BLaER1 treated with 17β-estradiol and CSF1 and Interleukin-3, amounts not matched to agents 10 nM and 100 nM (cell line): ENCODE measurements around the gene KCNK16.

Experiments used
- H3K27ac ChIP-seq, 11 experiments: shearing (Covaris generic); formaldehyde crosslinking; 2 replicates each; pipeline ENCODE4 v1.8.1; 2022
- H3K27me3 ChIP-seq, 11 experiments: shearing (Covaris generic); formaldehyde crosslinking; 2 replicates each; pipeline ENCODE4 v1.8.1; 2022
- H3K36me3 ChIP-seq, 11 experiments: shearing (Covaris generic); formaldehyde crosslinking; 2 replicates each; pipeline ENCODE4 v1.8.1; 2022
- H3K4me1 ChIP-seq, 10 experiments: shearing (Covaris generic); formaldehyde crosslinking; 2 replicates each; pipeline ENCODE4 v1.8.1; 2022
- H3K4me2 ChIP-seq, 11 experiments: shearing (Covaris generic); formaldehyde crosslinking; 2 replicates each; pipeline ENCODE4 v1.8.1; 2022
- H3K4me3 ChIP-seq, 10 experiments: shearing (Covaris generic); formaldehyde crosslinking; 2 replicates each; pipeline ENCODE4 v1.8.1; 2022
- H3K9ac ChIP-seq, 11 experiments: shearing (Covaris generic); formaldehyde crosslinking; 2 replicates each; pipeline ENCODE4 v1.8.1; 2022
- H3K9me3 ChIP-seq, 11 experiments: shearing (Covaris generic); formaldehyde crosslinking; replicated peaks in 1 of 11; 2 replicates each; pipeline ENCODE4 v1.8.1; 2022
- H4K20me1 ChIP-seq, 11 experiments: shearing (Covaris generic); formaldehyde crosslinking; 2 replicates each; pipeline ENCODE4 v1.8.1; 2022
- Cebpa-rat ChIP-seq, 11 experiments: shearing (Covaris generic); IDR thresholded peaks; 2 replicates each; pipeline ENCODE4 v1.8.1; 2022

The KCNK16 gene

GRCh38 chr6:39307462-39307861 is 15.0 kb downstream of the KCNK16 start:
- H3K4me3 ChIP-seq = no peak overlapping the region
- H3K4me1 ChIP-seq = peaks cover 5 to 36% (median 17%) of the 10 kb centered on the region in 10 experiments; a peak in 18 of 20 replicates
- no peak for TF ChIP-seq Cebpa-rat (IDR thresholded peaks at IDR 0.05)
- H3K9me3 ChIP-seq = no peaks in the 10 kb centered on the region
- peaks cover 0 to 19% (median 0%) of the 10 kb centered on the region in 11 experiments; a peak in 6 of 22 replicates for H4K20me1 ChIP-seq
- H3K9ac ChIP-seq = no peak overlapping the region
- H3K27me3 ChIP-seq = peaks cover 9 to 14% (median 12%) of the 10 kb centered on the region in 11 experiments
- no peaks in the 10 kb centered on the region for H3K36me3 ChIP-seq
- no peak overlapping the region for H3K4me2 ChIP-seq
- H3K27ac ChIP-seq = no peak overlapping the region

DNA sequence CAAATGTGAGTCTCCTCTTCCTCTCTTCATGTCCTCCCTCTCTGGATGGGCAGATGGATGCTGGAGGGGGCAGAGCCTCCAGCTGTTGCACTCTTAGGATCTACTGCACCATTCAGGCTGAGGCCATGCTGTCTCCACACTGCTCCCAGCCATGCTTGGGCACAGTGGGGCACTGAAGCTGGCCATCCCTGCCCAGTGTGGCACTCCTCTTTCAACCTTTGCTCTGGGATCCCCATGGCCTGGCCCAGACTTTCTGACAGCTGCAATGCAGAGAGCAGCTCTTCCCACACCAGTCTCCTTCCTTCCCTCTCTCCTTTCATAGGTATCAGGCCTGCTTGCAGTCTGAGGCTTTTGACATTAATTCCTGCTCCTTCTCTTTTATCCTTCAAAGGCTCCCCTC is 17.6 kb downstream of the KCNK16 start:
- no peak overlapping the region for H3K27ac ChIP-seq
- no peaks in the 10 kb centered on the region for H3K27me3 ChIP-seq
- TF ChIP-seq Cebpa-rat (IDR thresholded peaks at IDR 0.05) = no peak
- no peak overlapping the region for H3K4me2 ChIP-seq
- H3K9me3 ChIP-seq = no peaks in the 10 kb centered on the region
- H3K9ac ChIP-seq = no peak overlapping the region
- H3K36me3 ChIP-seq = no peaks in the 10 kb centered on the region
- H3K4me1 ChIP-seq = peaks cover 0 to 21% (median 5%) of the 10 kb centered on the region in 10 experiments; a peak in 14 of 20 replicates
- peaks cover 0 to 8% (median 0%) of the 10 kb centered on the region in 11 experiments; a peak in 1 of 22 replicates for H4K20me1 ChIP-seq
- no peak overlapping the region for H3K4me3 ChIP-seq

DNA sequence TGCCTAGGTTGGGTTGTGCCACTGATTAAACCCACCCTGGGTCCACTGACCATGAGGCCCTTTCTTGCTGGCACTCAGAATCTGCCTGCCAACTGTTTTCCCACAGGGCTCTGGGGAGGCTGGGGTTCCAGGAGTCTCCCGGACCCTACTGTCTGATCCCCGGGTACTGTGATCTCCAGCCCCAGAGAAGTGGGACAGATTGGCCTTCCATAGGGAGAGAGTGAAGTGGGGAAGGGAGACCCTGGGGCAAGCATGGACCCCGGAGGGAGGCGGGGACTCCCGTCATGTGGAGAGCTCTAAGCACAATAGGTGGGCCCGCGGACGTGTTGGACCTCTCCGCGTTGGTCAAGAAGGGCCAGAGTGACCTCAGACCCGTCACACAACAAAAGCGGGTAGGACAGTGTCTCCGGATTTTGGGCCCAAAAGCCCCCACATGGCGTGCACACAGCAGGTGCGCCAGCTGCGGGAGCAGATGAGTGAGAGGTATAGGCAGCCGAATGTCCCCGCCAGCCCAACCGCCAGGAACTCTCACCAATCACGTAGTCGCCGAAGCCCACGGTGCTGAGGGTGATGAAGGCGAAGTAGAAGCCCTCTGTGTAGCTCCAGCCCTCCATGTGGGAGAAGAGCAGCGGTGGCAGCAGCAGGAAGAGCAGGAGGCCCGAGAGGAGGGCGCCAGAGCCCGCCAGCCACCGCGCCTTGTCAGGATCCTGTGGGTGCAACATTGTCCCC is 18.9 kb downstream of the KCNK16 start:
- peaks cover 0 to 15% (median 0%) of the 10 kb centered on the region in 10 experiments; a peak in 5 of 20 replicates for H3K4me1 ChIP-seq
- H3K4me2 ChIP-seq = peak overlapping the region in 2 of 11 experiments; percentile 36 to 63; a peak in 2 of 22 replicates
- H3K4me3 ChIP-seq = no peak overlapping the region
- no peak overlapping the region for H3K9ac ChIP-seq
- no peaks in the 10 kb centered on the region for H3K36me3 ChIP-seq
- no peak for TF ChIP-seq Cebpa-rat (IDR thresholded peaks at IDR 0.05)
- H3K9me3 ChIP-seq = no peaks in the 10 kb centered on the region
- H3K27ac ChIP-seq = no peak overlapping the region
- H3K27me3 ChIP-seq = no peaks in the 10 kb centered on the region
- peaks cover 0 to 8% (median 0%) of the 10 kb centered on the region in 11 experiments; a peak in 1 of 22 replicates for H4K20me1 ChIP-seq

DNA sequence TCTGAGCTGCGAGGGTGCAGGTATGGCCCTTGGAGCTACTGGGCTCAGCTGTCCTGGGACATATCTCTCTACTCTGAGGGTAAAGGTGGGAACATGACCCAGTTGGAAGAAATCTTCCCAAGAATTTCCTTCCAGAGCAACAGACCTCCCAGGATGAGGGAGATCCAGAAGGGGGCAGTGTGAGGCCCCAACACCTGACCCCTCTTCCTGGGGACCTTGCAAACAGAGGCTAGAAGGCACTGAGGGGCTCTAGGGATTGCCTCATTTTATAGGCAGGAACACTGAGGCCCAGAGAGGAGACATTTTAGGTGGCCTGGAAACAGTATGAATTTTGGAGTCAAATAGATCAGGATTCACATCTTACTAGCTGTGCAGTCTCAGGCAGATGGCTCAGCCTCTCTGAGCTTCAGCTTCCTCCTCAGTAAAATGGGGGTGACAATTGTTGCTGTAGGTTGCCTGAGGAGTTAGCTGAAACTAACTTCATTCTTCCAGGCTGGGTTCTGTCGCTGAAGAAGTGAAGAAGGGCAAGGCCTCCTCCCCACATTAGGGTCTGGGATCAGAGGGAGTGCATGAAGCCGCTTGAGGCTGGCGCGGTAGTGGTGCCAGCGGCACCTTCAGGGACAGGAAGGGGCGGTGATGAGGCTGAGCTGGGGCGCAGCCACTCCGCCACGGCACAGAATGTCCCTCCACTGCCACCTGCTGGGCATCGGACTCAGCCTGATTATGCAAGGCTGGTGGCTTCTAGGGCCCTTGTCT is 19.7 kb downstream of the KCNK16 start:
- Histone ChIP-seq H3K9ac (no peak overlapping the region), H3K4me2 (peak overlapping the region in 10 of 11 experiments; percentile 32 to 70 (median 58); a peak in 18 of 22 replicates), H3K4me3 (no peak overlapping the region; a peak in 1 of 20 replicates)

GRCh38 chr6:39302011-39302410 is 20.5 kb downstream of the KCNK16 start:
- H3K27me3 ChIP-seq = no peaks in the 10 kb centered on the region
- H3K9ac ChIP-seq = no peak overlapping the region
- no peak overlapping the region for H3K4me2 ChIP-seq
- peaks cover 0 to 12% (median 0%) of the 10 kb centered on the region in 10 experiments; a peak in 5 of 20 replicates for H3K4me1 ChIP-seq
- H3K9me3 ChIP-seq = no peaks in the 10 kb centered on the region
- no peak overlapping the region for H3K27ac ChIP-seq
- no peak for TF ChIP-seq Cebpa-rat (IDR thresholded peaks at IDR 0.05)
- H4K20me1 ChIP-seq = peaks cover 0 to 8% (median 0%) of the 10 kb centered on the region in 11 experiments; a peak in 1 of 22 replicates
- H3K36me3 ChIP-seq = no peaks in the 10 kb centered on the region
- no peak overlapping the region for H3K4me3 ChIP-seq

More for the DNA sequence above, 19.7 kb downstream of the KCNK16 start:
- H3K9me3 ChIP-seq = no peaks in the 10 kb centered on the region
- peaks cover 0 to 8% (median 0%) of the 10 kb centered on the region in 11 experiments; a peak in 1 of 22 replicates for H4K20me1 ChIP-seq
- H3K27ac ChIP-seq = no peak overlapping the region
- H3K27me3 ChIP-seq = no peaks in the 10 kb centered on the region
- peaks cover 0 to 15% (median 0%) of the 10 kb centered on the region in 10 experiments; a peak in 5 of 20 replicates for H3K4me1 ChIP-seq
- no peak for TF ChIP-seq Cebpa-rat (IDR thresholded peaks at IDR 0.05)
- H3K36me3 ChIP-seq = no peaks in the 10 kb centered on the region

GRCh38 chr6:39301606-39302005 is 20.9 kb downstream of the KCNK16 start:
- no peak overlapping the region for H3K27ac ChIP-seq
- H3K4me1 ChIP-seq = peaks cover 0 to 8% (median 0%) of the 10 kb centered on the region in 10 experiments; a peak in 5 of 20 replicates
- H3K4me3 ChIP-seq = no peak overlapping the region
- no peak overlapping the region for H3K9ac ChIP-seq
- no peak overlapping the region for H3K4me2 ChIP-seq
- peaks cover 0 to 8% (median 0%) of the 10 kb centered on the region in 11 experiments; a peak in 1 of 22 replicates for H4K20me1 ChIP-seq
- no peaks in the 10 kb centered on the region for H3K9me3 ChIP-seq
- no peaks in the 10 kb centered on the region for H3K36me3 ChIP-seq
- H3K27me3 ChIP-seq = no peaks in the 10 kb centered on the region
- TF ChIP-seq Cebpa-rat (IDR thresholded peaks at IDR 0.05) = no peak

GRCh38 chr6:39300739-39301138 is 21.8 kb downstream of the KCNK16 start:
- Histone ChIP-seq H3K27me3 (no peaks in the 10 kb centered on the region), H3K9ac (no peak overlapping the region), H3K4me1 (peaks cover 0 to 5% (median 2%) of the 10 kb centered on the region in 10 experiments; a peak in 12 of 20 replicates), H3K9me3 (no peaks in the 10 kb centered on the region), H3K4me3 (no peak overlapping the region), H3K27ac (no peak overlapping the region), H4K20me1 (peaks cover 0 to 8% (median 0%) of the 10 kb centered on the region in 11 experiments; a peak in 1 of 22 replicates), H3K36me3 (no peaks in the 10 kb centered on the region), H3K4me2 (no peak overlapping the region)
- TF ChIP-seq Cebpa-rat (IDR thresholded peaks at IDR 0.05) = no peak

DNA sequence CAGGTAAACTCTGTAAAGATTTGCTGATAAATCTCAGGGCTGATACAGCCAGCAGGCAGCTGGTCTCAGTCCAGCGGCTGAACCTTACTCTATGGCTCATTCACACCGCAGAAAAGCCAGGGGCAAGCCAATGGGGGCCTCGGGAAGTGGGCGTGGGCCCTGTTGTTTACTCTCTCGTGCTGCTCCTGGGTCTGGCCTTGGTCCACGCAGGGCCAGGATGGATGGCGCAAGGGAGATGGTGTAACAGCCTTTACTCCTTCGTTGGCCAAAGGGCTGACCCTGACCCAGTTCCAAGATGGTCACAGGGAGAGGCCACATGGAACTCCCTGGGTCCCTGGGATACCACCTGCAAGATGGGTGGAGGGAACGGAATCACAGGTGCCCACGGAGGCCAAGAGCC is 24.4 kb downstream of the KCNK16 start:
- H3K36me3 ChIP-seq = no peaks in the 10 kb centered on the region
- H4K20me1 ChIP-seq = no peaks in the 10 kb centered on the region
- TF ChIP-seq Cebpa-rat (IDR thresholded peaks at IDR 0.05) = no peak
- H3K9ac ChIP-seq = no peak overlapping the region
- H3K9me3 ChIP-seq = no peaks in the 10 kb centered on the region
- H3K4me3 ChIP-seq = no peak overlapping the region
- no peak overlapping the region for H3K27ac ChIP-seq
- no peak overlapping the region for H3K4me2 ChIP-seq
- H3K27me3 ChIP-seq = no peaks in the 10 kb centered on the region
- peaks cover 0 to 11% (median 4%) of the 10 kb centered on the region in 10 experiments; a peak in 12 of 20 replicates for H3K4me1 ChIP-seq
